Astrocyte of the cerebellum (primary cell): ENCODE measurements around the gene GRIP1.

Experiments used
- DNase-seq: peaks from one replicate; pipeline ENCODE4 v3.0.0-alpha.2; 2011; ENCODE audit warnings: low read depth
- H3K4me3 ChIP-seq: 2 replicates; pipeline ENCODE4 v1.5.1; 2011; ENCODE audit warnings: mild to moderate bottlenecking, low read depth, low read length, moderate library complexity
- in situ Hi-C: cut with HindIII; loops from 2 replicates; pipeline ENCODE4 v1.10.0; 2017; ENCODE audit warnings: low sequenced_read_pairs
- TF ChIP-seq, protein P1 (sequence below): IDR thresholded peaks from 2 replicates; pipeline ENCODE4 v1.5.1; 2012; ENCODE audit warnings: low read length, low read depth, moderate library complexity, mild to moderate bottlenecking; ENCODE audit errors: missing control alignments

Gene GRIP1

DNA sequence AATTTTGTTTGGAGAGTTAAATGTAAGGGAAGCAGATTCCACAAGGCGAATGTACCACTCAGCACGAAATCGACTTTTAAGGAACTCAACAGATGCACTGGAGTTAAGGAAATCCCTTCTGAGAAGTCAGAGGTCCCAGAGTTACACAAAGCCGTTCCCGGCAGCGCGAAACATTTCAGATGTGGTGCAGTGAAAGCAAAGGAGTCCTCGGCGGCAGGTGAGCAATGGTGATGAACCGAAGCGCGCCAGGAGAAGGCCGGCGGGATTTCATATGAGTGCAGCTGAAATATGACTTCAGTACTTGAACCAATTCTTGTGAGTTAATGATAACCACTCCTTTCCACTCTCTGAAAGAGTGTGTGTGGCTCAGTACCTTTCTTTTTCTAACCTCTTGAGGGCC lies 183.2 kb downstream of the GRIP1 start:
- H3K4me3 ChIP-seq: no peak overlapping the region
- in situ Hi-C loops: no loop called here
- DNase-seq: no peak
- TF ChIP-seq, protein P1, sequence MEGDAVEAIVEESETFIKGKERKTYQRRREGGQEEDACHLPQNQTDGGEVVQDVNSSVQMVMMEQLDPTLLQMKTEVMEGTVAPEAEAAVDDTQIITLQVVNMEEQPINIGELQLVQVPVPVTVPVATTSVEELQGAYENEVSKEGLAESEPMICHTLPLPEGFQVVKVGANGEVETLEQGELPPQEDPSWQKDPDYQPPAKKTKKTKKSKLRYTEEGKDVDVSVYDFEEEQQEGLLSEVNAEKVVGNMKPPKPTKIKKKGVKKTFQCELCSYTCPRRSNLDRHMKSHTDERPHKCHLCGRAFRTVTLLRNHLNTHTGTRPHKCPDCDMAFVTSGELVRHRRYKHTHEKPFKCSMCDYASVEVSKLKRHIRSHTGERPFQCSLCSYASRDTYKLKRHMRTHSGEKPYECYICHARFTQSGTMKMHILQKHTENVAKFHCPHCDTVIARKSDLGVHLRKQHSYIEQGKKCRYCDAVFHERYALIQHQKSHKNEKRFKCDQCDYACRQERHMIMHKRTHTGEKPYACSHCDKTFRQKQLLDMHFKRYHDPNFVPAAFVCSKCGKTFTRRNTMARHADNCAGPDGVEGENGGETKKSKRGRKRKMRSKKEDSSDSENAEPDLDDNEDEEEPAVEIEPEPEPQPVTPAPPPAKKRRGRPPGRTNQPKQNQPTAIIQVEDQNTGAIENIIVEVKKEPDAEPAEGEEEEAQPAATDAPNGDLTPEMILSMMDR: no peak

DNA sequence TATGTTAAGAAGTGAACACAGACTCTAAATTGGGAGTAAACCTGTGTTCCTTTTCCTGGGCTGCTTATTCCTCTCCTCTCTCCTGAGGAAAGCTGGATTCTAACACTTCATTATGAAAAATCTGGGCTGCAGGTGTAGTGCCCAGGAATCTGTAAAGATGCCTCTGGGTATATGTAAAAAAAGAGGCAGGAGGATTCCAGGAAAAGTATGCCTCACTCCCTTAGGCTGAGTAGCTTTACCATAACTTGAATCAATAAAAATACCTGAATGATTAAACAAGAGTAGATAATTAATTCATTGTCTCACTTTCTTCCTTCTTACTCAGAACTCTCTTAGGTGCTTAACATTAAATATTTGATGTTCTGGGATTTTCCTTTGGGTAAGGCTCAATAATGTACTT lies 185.1 kb downstream of the GRIP1 start:
- no peak for DNase-seq
- H3K4me3 ChIP-seq: no peak overlapping the region
- in situ Hi-C loops: no loop called here
- TF ChIP-seq, protein P1: no peak

DNA sequence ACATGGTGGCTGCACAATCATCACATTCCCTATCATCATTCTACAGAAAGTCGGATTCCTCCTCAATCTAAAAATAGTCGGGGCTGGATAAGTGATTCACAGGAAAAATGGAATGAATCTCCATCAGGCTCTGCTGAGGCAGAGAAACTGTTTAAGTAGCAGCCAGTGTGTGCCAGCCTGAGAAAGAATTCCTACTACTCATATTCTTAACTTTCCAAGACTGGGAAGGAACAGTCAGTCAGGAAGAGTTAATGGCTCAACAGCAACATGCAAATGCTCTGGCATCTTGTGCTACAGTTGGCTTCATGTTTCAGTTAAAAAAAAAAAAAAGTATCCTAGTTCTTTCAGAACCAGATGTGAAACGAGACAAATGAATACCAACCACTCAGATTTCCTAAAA lies 187.0 kb downstream of the GRIP1 start:
- no peak for DNase-seq
- no peak overlapping the region for H3K4me3 ChIP-seq
- TF ChIP-seq, protein P1: no peak
- in situ Hi-C loops: no loop called here

DNA sequence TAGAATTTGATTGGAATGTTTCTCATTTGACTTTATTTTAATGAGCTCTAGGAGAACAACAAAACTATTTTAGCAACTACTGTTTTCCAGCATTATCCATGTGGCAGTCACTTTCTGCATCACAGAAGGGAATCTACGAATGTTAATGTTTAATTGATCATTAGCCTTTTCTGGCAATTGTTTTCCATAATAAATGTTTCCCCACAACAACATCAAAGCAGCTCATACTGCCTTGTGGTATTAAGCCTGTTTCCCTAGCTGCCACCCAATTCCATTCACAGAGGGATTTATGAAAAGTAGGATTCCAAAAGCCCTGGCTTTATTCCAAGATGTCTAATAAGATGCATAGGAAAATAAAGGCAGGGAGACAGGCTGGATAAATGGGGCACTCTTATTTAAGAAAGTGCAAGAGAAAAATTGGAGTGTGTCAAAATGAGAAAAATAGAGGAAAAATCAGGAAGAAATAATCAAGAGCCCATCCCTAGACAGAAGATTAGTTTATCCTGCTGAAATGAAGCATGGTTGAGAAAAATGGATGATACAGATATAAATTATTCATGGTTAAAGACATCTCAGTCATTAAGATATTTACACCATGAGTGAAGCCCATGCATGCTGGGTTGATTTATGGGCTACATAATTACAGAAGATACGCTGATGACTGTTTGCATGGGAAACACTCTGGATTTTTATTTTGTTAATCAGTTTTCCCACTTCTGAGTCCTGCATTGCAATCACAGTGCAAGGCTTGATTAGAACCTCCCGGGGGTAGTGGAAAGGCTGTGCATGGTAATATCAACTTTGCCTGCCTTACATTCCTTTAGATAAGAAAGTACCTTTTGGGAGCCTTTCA lies 196.3 kb downstream of the GRIP1 start:
- TF ChIP-seq, protein P1: no peak
- in situ Hi-C loops: no loop called here
- no peak overlapping the region for H3K4me3 ChIP-seq
- no peak for DNase-seq

DNA sequence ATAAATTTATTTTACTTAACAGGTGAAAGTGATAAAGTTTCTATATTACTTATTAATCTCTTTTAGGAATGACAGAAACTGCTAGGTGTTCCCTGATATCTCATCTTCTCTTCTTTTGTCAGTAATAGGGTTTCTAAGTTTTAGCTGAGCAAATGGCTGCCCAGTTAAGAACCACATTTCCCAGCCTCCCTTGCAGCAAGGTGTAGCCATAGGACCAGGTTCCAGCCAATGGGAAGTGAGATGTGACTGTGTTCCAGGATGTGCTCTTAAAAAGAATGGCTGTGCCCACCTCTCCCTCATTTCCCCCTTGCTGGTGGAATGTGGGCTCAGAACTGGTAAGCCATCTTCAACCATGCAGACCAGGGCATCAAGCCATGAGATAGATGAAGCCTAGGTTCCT lies 210.9 kb downstream of the GRIP1 start:
- H3K4me3 ChIP-seq: no peak overlapping the region
- no peak for DNase-seq
- in situ Hi-C loops: no loop called here
- TF ChIP-seq, protein P1: no peak

DNA sequence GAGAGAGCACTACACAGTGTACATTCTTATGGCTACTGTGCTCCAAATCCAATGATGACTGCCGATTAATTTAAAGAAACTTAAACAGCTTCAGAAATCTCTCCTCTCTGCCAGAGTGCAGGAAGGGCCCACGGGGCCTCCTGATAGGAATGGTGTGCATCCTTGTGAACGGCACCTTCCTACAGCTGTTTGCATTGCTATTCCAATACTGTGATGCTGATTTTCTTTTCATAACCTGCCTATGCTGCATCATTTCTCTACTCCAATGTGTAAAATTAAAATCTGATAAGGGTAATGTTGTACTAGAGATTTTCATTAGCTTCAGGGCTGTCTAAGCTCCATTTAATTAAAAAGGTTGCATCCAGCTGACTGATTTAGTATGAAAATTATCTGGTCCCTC lies 217.5 kb downstream of the GRIP1 start:
- DNase-seq: no peak
- H3K4me3 ChIP-seq: no peak overlapping the region
- in situ Hi-C loops: no loop called here
- TF ChIP-seq, protein P1: no peak
